A549 (cell line): Measurements from ENCODE around the gene MYEOV. TPM values are rescaled to one million over a fixed set of nuclear protein-coding genes. Genes with fewer than 3 reads are reported as not detected.

Experiments
- ATAC-seq, 2 experiments: fragments of 200-7000 bp in 1 of 2; fragments of >200 bp in 1 of 2; cut with Nextera tagmentation in 1 of 2; cut with Tn5 transposase in 1 of 2; 3 replicates each; pipeline versions ENCODE4 v1.8.0 to v1.9.1; 2018 to 2020; ENCODE audit warnings: mild to moderate bottlenecking in 1 of 2, moderate library complexity in 1 of 2
- CTCF ChIA-PET: fragments of 300-600 bp; sonication (Branson Sonifier 250); formaldehyde crosslinking; extraction: SDS; loops from one replicate; lab custom pipeline; 2021; ENCODE audit warnings: antibody characterized with exemption, inconsistent platforms; lab: Yijun Ruan, JAX
- POLR2A ChIA-PET: fragments of 350-600 bp; formaldehyde crosslinking; extraction: SDS; loops from one replicate; lab custom pipeline; 2021; ENCODE audit warnings: antibody characterized with exemption, inconsistent platforms; lab: Yijun Ruan, JAX
- DNase-seq, 2 experiments: peaks; one replicate each; pipeline versions ENCODE4 v3.0.0 to v3.0.0-alpha.2; 2011 to 2016; ENCODE audit warnings: low read depth in 1 of 2, low spot score in 1 of 2
- FAIRE-seq: peaks from 2 replicates; lab custom pipeline; 2011; peaks lifted over from hg19 to GRCh38; lab: Jason Lieb, UNC
- H3K27ac ChIP-seq, 2 experiments: fragments of >200 bp; sonication (Bioruptor Twin); formaldehyde crosslinking; 3 replicates each; pipeline ENCODE4 v1.5.1; 2016 to 2017
- H3K4me1 ChIP-seq: fragments of >200 bp; sonication (Bioruptor Twin); formaldehyde crosslinking; 3 replicates; pipeline ENCODE4 v1.6.1; 2016
- H3K4me2 ChIP-seq: fragments of >200 bp; sonication (Bioruptor Twin); formaldehyde crosslinking; 3 replicates; pipeline ENCODE4 v1.6.1; 2016
- H3K4me3 ChIP-seq: fragments of >200 bp; sonication (Bioruptor Twin); formaldehyde crosslinking; 3 replicates; pipeline ENCODE4 v1.5.1; 2016
- H3K9me3 ChIP-seq: fragments of >200 bp; sonication (Bioruptor Twin); formaldehyde crosslinking; 3 replicates; pipeline ENCODE4 v1.6.1; 2016
- ATOH8 ChIP-seq: fragments of 250-450 bp; sonication (Bioruptor Pico); IDR thresholded peaks from 2 replicates; pipeline ENCODE4 v1.5.0; 2020; ENCODE audit warnings: low read depth, mild to moderate bottlenecking, moderate library complexity
- BHLHE40 ChIP-seq: IDR thresholded peaks from 2 replicates; pipeline ENCODE4 v1.6.1; 2012; ENCODE audit warnings: low read depth, low read length, inconsistent platforms
- CBX2 ChIP-seq: fragments of 200-600 bp; sonication (generic); IDR thresholded peaks from 2 replicates; pipeline ENCODE4 v1.6.1; 2016; ENCODE audit warnings: low read depth, mild to moderate bottlenecking, borderline replicate concordance
- CEBPB ChIP-seq, 2 experiments: fragments of >200 bp in 1 of 2; sonication (Bioruptor Twin) in 1 of 2; formaldehyde crosslinking in 1 of 2; IDR thresholded peaks; 2 replicates each; pipeline ENCODE4 v1.6.1; 2012 to 2016
- CHD4 ChIP-seq: fragments of 200-600 bp; sonication (generic); IDR thresholded peaks from 2 replicates; pipeline ENCODE4 v1.6.1; 2016; ENCODE audit warnings: antibody characterized with exemption, mild to moderate bottlenecking, borderline replicate concordance
- EHF ChIP-seq: fragments of 250-450 bp; sonication (Bioruptor Pico); IDR thresholded peaks from 2 replicates; pipeline ENCODE4 v1.5.0; 2020; ENCODE audit warnings: mild to moderate bottlenecking
- EHMT2 ChIP-seq: fragments of 200-600 bp; sonication (generic); IDR thresholded peaks from 2 replicates; pipeline ENCODE4 v1.6.1; 2016; ENCODE audit warnings: antibody characterized with exemption, low read depth, mild to moderate bottlenecking, moderate library complexity
- EP300 ChIP-seq, 2 experiments: fragments of >200 bp; sonication (Bioruptor Twin); formaldehyde crosslinking; IDR thresholded peaks; 2 replicates in 1 of 2; 3 replicates in 1 of 2; pipeline ENCODE4 v1.6.1; 2016 to 2017
- FOXS1 ChIP-seq: fragments of 250-450 bp; sonication (Bioruptor Pico); IDR thresholded peaks from 2 replicates; pipeline ENCODE4 v1.5.0; 2020; ENCODE audit warnings: mild to moderate bottlenecking, moderate library complexity
- HES2 ChIP-seq: fragments of >200 bp; sonication (Bioruptor Twin); formaldehyde crosslinking; IDR thresholded peaks from 2 replicates; pipeline ENCODE4 v1.6.1; 2016
- JUN ChIP-seq, 2 experiments: fragments of >200 bp; sonication (Bioruptor Twin); formaldehyde crosslinking; IDR thresholded peaks; 2 replicates in 1 of 2; 3 replicates in 1 of 2; pipeline ENCODE4 v1.6.1; 2016 to 2017
- JUNB ChIP-seq: fragments of >200 bp; sonication (Bioruptor Twin); formaldehyde crosslinking; IDR thresholded peaks from 2 replicates; pipeline ENCODE4 v1.6.1; 2016
- KDM1A ChIP-seq: fragments of 200-600 bp; sonication (generic); IDR thresholded peaks from 2 replicates; pipeline ENCODE4 v1.6.1; 2016; ENCODE audit warnings: low read depth, mild to moderate bottlenecking
- MAFK ChIP-seq: fragments of 450-650 bp; IDR thresholded peaks from 2 replicates; pipeline ENCODE4 v1.6.1; 2014; ENCODE audit not compliant: partially characterized antibody
- NFE2L2 ChIP-seq: fragments of 150-350 bp; conservative IDR thresholded peaks from 2 replicates; pipeline ENCODE4 v1.6.1; 2014; ENCODE audit warnings: low read length
- NPAS2 ChIP-seq: fragments of 250-450 bp; sonication (Bioruptor Pico); IDR thresholded peaks from 2 replicates; pipeline ENCODE4 v1.8.0; 2022; ENCODE audit warnings: mild to moderate bottlenecking, moderate library complexity, borderline replicate concordance
- RARB ChIP-seq: fragments of 250-450 bp; sonication (Bioruptor Pico); IDR thresholded peaks from 2 replicates; pipeline ENCODE4 v1.8.0; 2021; ENCODE audit warnings: mild to moderate bottlenecking, moderate library complexity
- REST ChIP-seq: fragments of 200-600 bp; sonication (generic); IDR thresholded peaks from 2 replicates; pipeline ENCODE4 v1.6.1; 2016; ENCODE audit warnings: antibody characterized with exemption, mild to moderate bottlenecking, moderate library complexity
- RFX5 ChIP-seq: fragments of 450-650 bp; IDR thresholded peaks from 2 replicates; pipeline ENCODE4 v1.7.1; 2014; ENCODE audit warnings: antibody characterized with exemption, mild to moderate bottlenecking, moderate library complexity
- SREBF2 ChIP-seq: fragments of 450-650 bp; IDR thresholded peaks from 2 replicates; pipeline ENCODE4 v1.6.1; 2014; ENCODE audit warnings: mild to moderate bottlenecking, moderate library complexity
- TFCP2L1 ChIP-seq: fragments of 250-450 bp; sonication (Bioruptor Pico); IDR thresholded peaks from 2 replicates; pipeline ENCODE4 v1.5.0; 2021; ENCODE audit warnings: mild to moderate bottlenecking
- TP53 ChIP-seq: fragments of 250-450 bp; sonication (Bioruptor Pico); IDR thresholded peaks from 2 replicates; pipeline ENCODE4 v1.5.0; 2021; ENCODE audit warnings: mild to moderate bottlenecking, moderate library complexity
- ZFP36 ChIP-seq: fragments of 450-650 bp; IDR thresholded peaks from 2 replicates; pipeline ENCODE4 v1.6.1; 2014; ENCODE audit warnings: borderline replicate concordance; ENCODE audit not compliant: partially characterized antibody
- ZSCAN20 ChIP-seq: fragments of 250-450 bp; sonication (Bioruptor Pico); IDR thresholded peaks from 2 replicates; pipeline ENCODE4 v1.8.0; 2022; ENCODE audit warnings: mild to moderate bottlenecking, moderate library complexity
- WGBS: methylation state at CpG from one replicate; pipeline ENCODE4 v1.1.6; 2017; ENCODE audit errors: missing lambda C conversion rate; 5-methylcytosine and 5-hydroxymethylcytosine counted together
- polyA plus RNA-seq, 4 experiments: library from polyadenylated mRNA; depleted of rRNA in 3 of 4; stranded (reverse); fragments of >200 nt; fragmentation: RNase III in 1 of 4; extraction: RNeasy Plus Mini Kit Qiagen cat#74134 plus additional on column Dnase treatment in 1 of 4; gene quantifications; 2 replicates in 3 of 4; 3 replicates in 1 of 4; pipeline ENCODE4 v1.2.3, GENCODE V29; 2011 to 2017

Gene MYEOV
- polyA plus RNA-seq, 2 of the 4 experiments (the other 2 are of a cell fraction) = 92.3 to 102 TPM

- CTCF ChIA-PET = interaction anchor here (1.2 to 1.3 kb wide), 3 partner anchors 9 to 182 kb away, joined by 3 to 7 read pairs (median 4); no protein-coding TSS in a partner anchor
- peaks cover 20% of the 10 kb centered on the region for H3K4me1 ChIP-seq
- POLR2A ChIA-PET = interaction anchor here (0.6 kb wide), 1 partner anchor 11 kb away, joined by 3 read pairs; the partner anchor contains the start of gene MYEOV
These were observed 10.5 kb upstream of the MYEOV start for GRCh38 chr11:69283446-69283845.

GRCh38 chr11:69284081-69284511 is 9.9 kb upstream of the MYEOV start:
- H3K4me1 ChIP-seq = peaks cover 16% of the 10 kb centered on the region
- no peak overlapping the region for H3K4me3 ChIP-seq
- no peaks in the 10 kb centered on the region for H3K9me3 ChIP-seq
- ChIA-PET CTCF (interaction anchor here (1.0 to 1.3 kb wide), 5 partner anchors 8 to 182 kb away, joined by 3 to 7 read pairs (median 3); no protein-coding TSS in a partner anchor), POLR2A (no interaction called here)
- H3K4me2 ChIP-seq = no peak overlapping the region
- no peak overlapping the region for H3K27ac ChIP-seq
- DNase-seq (no peak), ATAC-seq (no peak), FAIRE-seq (no peak)
- 88% methylated on average over 9 of the region's 9 CpGs for WGBS
- TF ChIP-seq MAFK = no peak
- no peak for TF ChIP-seq RFX5
- TF ChIP-seq CEBPB (IDR thresholded peaks at IDR 0.05) = no peak
- TF ChIP-seq ZFP36 = no peak
- no peak for TF ChIP-seq NPAS2 (CRISPR knock-in tag)
- no peak for TF ChIP-seq BHLHE40
- no peak for TF ChIP-seq TFCP2L1 (CRISPR knock-in tag)
- TF ChIP-seq CHD4 = no peak
- TF ChIP-seq TP53 = no peak

More at GRCh38 chr11:69283446-69283845, 10.5 kb upstream of the MYEOV start:
- DNase-seq (no peak), ATAC-seq (no peak), FAIRE-seq (no peak)
- no peak overlapping the region for H3K27ac ChIP-seq
- no peak overlapping the region for H3K4me2 ChIP-seq
- no peak overlapping the region for H3K4me3 ChIP-seq
- no peaks in the 10 kb centered on the region for H3K9me3 ChIP-seq
- 92% methylated on average over 9 of the region's 10 CpGs for WGBS
- TF ChIP-seq ZSCAN20 (CRISPR knock-in tag) (no peak), REST (no peak), ATOH8 (CRISPR knock-in tag) (no peak), EHF (CRISPR knock-in tag) (no peak), MAFK (no peak), HES2 (no peak), JUNB (no peak), JUN (IDR thresholded peaks at IDR 0.05) (no peak), NFE2L2 (no peak), KDM1A (no peak), SREBF2 (no peak), TFCP2L1 (CRISPR knock-in tag) (no peak), EP300 (IDR thresholded peaks at IDR 0.05) (no peak), EHMT2 (no peak), FOXS1 (CRISPR knock-in tag) (no peak), RARB (CRISPR knock-in tag) (no peak), CBX2 (no peak)
